CD4-positive, alpha-beta T cell treated with Interleukin-21 for 1 hour (primary cell): Measurements from ENCODE around the gene ZNF189.
A peak's percentile ranks its signal among the peaks of the same experiment; 100 is the strongest.
"Not testable (repeated sequence)": the region's sequence is repeated elsewhere in the genome, so short reads cannot be mapped to it uniquely, and the experiment has no call there.

Source experiments
- DNase-seq: peaks from one replicate; pipeline ENCODE4 v3.0.0-alpha.2; 2020

Gene ZNF189

DNA sequence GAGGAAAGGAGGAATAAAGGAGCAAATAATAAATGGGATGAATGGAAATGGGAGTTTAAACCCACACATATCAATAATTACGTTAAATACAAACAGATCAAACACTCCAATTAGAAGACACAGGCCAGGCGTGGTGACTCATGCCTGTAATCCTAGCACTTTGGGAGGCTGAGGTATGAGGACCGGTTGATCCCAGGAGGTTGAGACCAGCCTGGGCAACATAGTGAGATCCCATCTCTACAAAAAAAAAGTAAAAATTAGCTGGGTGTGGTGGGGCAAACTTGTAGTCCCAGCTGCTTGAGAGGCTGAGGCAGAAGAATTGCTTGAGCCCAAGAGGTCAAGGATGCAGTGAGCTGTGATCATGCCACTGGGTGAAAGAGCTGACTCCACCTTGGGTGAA lies 17.5 kb upstream of the ZNF189 start:
- DNase-seq = no peak

GRCh38 chr9:101381833-101382342 lies 16.8 kb upstream of the ZNF189 start:
- DNase-seq = no peak

DNA sequence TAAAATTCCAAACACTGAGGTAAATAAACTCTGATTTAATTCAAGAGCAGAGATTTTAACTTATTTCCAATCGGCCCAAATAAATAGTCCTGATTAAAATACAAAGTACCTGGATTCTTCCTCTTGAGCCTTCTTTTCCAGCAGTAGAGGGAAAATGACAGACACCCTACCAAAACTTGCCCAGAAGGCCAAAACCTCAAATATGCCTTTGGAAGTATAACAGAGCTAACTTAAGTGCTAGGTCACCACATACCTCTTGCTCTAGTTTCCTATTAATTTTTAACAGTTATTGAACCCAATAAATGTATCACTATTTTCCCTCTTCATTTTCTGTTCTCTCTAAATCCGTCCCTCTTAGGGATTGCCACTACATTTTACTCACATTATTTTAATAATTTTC lies 15.3 kb upstream of the ZNF189 start:
- no peak for DNase-seq

DNA sequence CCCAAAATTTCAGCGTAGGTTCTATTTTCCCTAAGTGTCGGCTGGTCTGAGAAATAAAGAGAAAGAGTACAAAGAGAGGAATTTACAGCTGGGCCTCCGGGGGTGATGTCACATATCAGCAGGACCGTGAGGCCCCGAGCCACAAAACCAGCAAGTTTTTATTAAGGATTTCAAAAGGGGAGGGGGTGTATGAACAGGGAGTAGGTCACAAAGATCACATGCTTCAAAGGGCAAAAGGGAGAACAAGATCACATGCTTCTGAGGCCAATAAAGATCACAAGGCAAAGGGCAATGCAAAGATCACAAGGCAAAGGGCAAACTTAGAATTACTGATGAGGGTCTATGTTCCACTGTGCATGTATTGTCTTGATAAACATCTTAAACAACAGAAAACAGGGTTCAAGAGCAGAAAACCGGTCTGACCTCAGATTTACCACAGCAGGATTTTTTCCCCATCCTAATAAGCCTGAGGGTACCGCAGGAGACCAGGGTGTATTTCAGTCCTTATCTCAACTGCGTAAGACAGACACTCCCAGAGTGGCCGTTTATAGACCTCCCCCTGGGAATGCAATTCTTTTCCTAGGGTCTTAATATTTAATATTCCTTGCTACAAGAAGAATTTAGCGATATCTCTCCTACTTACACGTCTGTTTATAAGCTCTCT lies 13.6 kb upstream of the ZNF189 start, which contains the start of gene BAAT:
Gene BAAT (minus strand): TSS at position 134 of the 664 bp plus-strand sequence. CDS start 13,602 bp downstream, outside the sequence.
- not testable (repeated sequence) for DNase-seq

DNA sequence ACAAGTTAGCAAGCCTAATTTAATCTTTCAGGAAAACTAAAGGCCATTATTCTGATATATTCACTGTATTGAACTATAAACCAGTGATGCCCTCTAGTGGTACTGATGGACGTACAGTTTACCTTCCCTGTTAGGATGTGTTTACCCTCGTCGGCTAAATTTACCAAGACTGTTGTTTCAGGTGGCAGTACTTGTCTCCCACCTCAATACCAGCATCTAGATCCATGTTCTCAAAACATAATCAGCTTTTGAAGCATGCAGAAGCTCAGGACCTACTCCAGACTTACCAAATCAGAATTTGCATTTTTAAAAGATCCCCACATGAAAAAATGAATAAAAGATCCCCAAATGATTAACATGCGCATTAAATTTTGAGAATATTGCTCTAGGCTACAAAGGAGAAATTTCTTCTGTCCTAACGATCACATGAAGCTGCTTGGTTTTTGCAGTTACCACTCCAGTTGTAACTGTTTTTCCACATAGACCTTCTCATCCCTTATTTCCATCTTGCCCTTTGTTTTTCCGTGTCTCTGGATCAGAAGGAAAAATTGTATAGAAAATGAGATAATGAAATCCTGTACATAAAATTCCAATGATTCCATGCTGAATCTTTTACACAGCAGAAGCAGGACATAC lies 10.7 kb upstream of the ZNF189 start:
- peak; percentile 49 for DNase-seq

GRCh38 chr9:101388507-101388993 lies 10.1 kb upstream of the ZNF189 start:
- no peak for DNase-seq

- DNase-seq = no peak
Measured at GRCh38 chr9:101393135-101393534, 5.5 kb upstream of the ZNF189 start.

DNA sequence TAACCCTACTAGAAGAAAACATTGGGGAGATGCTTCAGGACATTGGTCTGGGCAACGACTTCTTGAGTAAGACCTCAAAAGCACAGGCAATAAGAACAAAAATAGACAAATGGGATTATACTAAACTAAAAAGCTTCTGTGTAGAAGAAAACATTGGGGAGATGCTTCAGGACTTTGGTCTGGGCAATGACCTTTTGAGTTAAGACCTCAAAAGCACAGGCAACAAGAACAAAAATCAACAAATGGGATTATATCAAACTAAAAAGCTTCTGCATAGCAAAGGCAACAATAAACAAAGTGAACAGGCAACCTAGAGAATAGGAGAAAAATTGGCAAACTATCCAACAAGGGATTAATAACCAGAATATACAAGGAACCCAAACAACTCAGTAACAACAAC lies 4.0 kb upstream of the ZNF189 start:
- no peak for DNase-seq

GRCh38 chr9:101397746-101398067 lies 944 bp upstream of the ZNF189 start:
- DNase-seq = no peak

- DNase-seq = no peak
Measured at GRCh38 chr9:101398930-101399642, 435 bp downstream of the ZNF189 start.

DNA sequence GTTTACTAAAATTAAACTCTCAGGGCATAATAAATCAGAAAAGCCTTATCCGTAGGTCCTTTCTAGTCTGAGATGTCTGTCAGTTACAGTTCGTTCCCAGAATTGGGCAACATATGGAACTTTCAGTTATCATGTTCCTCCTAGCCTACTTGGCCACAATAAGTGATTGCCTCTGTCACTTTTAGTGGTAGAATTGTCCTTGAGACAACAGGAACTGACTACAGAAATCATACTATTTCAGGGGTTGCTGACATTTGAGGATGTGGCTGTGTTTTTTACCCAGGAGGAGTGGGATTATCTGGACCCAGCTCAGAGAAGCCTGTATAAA lies 956 bp downstream of the ZNF189 start:
- DNase-seq = no peak

DNA sequence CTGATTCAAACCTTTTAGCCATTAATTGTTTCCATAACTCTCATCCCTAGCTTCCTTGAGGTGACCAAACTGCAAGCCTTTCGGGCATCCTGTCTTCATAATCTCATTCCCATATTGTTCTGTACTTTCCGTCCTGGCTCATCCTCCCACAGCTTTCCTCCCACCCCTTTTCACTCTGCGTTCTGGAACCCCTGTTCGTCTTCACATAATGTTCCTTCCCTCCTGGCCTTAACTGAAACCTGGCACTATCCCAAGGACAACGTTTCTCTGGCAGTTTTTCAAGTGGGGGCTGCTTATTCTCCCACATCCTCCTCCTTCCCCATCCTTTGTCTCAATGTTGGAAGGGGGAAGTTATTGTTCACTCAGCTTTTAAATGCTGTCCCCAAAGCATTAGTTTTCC lies 1.5 kb downstream of the ZNF189 start:
- no peak for DNase-seq

DNA sequence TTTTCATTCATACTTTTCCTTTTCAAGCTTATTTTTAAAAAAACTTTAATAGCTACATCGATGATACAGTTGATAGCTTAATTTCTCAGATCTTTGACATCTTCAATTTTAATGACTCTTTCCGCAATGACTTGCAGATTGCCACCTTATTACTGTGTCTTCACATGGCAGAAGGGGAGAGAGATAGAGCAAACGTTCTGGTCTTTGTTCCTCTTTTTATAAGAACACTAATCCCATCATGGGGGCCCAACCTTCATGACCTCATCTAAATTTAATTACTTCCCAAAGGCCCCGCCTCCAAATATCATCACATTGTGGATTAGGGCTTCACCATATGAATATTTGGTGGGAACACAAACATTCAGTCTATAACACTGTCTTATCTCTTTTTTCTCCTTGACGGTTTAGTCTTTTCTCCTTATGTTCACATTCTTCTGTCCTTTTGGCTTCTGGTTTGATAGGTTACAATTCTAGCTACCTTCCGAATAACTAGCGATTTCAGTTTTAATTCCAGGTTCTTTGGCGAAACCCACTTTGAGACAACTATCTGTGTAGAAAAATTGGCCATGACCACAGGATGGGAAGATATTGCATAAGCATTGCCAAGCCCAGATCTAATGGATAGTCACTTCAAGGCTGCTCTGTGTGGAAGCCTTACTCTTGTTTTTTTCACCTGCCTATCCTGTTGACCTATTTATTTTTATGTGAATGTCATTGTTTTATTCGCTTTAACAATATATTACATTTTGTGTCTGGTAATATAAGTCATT lies 5.0 kb downstream of the ZNF189 start:
- no peak for DNase-seq

DNA sequence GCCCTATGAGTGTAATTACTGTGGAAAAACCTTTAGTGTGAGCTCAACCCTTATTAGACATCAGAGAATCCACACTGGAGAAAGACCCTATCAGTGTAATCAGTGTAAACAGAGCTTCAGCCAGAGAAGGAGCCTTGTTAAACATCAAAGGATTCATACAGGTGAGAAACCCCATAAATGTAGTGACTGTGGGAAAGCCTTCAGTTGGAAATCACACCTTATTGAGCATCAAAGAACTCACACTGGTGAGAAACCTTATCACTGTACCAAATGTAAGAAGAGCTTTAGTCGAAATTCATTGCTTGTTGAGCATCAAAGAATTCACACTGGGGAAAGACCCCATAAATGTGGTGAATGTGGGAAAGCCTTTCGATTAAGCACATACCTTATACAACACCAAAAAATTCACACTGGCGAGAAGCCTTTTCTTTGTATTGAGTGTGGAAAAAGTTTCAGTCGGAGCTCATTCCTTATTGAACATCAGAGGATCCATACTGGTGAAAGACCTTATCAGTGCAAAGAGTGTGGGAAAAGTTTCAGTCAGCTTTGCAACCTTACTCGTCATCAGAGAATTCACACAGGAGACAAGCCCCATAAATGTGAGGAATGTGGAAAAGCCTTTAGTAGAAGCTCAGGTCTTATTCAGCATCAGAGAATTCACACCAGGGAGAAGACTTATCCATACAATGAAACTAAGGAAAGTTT lies 9.9 kb downstream of the ZNF189 start:
- DNase-seq = no peak

DNA sequence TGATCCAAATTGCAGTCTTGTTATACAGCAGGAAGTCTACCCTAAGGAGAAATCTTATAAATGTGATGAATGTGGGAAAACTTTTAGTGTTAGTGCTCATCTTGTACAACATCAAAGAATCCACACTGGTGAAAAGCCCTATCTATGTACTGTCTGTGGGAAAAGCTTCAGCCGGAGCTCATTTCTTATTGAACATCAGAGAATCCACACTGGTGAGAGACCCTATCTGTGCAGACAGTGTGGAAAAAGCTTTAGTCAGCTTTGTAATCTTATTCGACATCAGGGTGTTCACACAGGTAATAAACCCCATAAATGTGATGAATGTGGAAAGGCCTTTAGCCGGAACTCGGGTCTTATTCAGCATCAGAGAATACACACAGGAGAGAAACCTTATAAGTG lies 10.4 kb downstream of the ZNF189 start:
- no peak for DNase-seq

GRCh38 chr9:101414839-101415238 lies 16.2 kb downstream of the ZNF189 start:
- no peak for DNase-seq

DNA sequence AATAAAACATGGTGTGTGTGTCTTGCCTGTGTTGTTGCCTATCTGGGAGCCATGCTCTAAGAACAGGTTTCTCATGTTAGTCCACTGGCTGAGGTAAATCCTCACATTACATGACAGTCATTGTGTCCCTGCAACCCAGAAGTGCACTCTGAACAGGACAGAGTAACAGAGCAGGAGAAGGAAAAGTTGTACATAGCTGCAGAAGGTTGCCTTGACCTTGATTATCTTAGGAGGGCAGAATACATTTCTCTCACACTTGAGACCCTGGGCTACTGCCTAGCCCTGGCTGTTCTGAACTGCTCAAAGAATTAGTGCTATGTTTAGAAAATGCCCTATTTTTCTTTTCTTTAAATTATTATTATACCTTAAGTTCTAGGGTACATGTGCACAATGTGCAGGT lies 16.9 kb downstream of the ZNF189 start:
- no peak for DNase-seq

GRCh38 chr9:101417389-101417788 lies 18.7 kb downstream of the ZNF189 start:
- DNase-seq = no peak

DNA sequence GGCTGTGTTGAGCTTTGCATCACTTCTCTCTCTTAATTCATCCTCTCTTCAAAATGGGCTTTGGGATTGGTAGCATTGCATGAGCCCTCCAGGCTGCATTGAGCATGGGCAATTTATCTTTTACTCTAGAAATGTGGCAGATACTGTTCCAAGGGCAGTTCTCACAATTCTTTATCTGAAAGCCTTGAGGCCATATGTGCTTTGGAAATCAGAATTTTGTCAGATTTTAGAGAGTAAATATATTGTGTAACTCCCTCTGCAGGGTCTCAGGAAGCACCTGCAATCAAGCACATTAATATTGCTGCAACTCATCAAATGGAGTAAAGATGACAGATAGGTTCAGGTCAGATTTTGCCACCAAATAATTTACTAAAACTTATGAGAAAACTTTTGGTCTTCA lies 19.3 kb downstream of the ZNF189 start:
- DNase-seq = no peak

GRCh38 chr9:101418518-101419430 lies 20.1 kb downstream of the ZNF189 start:
- DNase-seq = no peak

DNA sequence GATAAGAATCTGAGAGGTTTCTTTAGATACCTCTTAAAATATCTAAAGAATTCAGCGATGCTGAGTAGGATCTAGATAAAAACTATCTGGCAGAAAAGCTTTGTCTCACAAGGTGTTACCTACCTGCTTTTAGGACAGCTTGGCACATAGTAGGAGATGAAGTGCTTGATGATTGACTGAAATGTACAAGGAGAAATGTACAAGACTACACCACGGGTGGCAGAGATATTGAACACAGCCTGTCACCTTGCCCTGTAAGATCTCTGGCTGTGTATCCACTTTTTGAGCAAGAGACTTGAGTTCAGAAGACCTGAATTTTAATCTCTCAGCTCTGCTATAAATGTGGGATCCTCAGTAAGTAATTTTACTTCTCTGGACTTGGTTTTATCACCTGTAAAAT lies 21.2 kb downstream of the ZNF189 start:
- no peak for DNase-seq

DNA sequence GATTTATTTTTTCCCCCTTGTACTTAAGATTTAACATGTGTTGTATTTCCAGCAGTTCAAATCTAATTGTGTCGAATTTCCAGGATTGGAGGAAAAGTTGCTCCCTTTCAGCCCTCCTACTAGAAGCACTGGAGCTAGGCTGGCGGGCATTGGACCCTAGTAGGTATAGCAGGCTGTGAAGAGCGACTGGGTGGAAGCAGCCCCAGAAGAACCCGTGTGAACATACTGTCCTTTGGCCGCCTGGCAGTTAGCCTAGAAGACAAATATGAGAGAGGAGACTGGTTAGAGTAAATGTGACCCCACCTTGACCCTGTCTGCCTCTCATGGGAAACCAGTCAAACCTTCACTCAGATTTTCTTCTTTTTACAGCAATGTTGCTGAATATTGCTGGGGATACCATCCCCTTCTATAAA lies 23.0 kb downstream of the ZNF189 start:
- no peak for DNase-seq
